ENCODE measurements around the gene GAS2. TPM values are rescaled to one million over a fixed set of nuclear protein-coding genes. Genes with fewer than 3 reads are reported as not detected.
A peak's percentile ranks its signal among the peaks of the same experiment; 100 is the strongest.
"Not testable (repeated sequence)": the region's sequence is repeated elsewhere in the genome, so short reads cannot be mapped to it uniquely, and the experiment has no call there.

Gene GAS2
- total RNA-seq (2014; rRNA removed; shearing (Covaris generic); ENCODE audit: low replicate concordance): not detected in 2 replicates

DNA sequence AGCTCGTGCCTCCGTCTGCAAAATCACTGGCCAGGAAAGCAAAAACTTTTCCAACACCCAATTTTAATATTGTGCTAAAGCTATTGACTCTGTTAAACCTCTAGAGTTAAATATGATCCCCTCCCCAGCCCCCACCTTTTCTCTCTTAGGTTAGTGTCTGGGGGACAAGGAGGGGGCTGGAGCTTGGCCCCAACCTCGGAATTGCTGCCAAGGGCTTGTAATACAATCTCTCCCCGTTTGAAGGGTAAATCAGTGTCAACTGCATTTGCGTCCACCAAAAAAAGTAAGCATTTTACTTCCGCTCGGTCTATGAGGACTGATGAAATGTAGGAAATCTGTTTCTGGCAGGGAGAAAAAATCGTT, at the start of gene GAS2:
GAS2 (plus strand) TSS at position 287 of the 363 bp plus-strand sequence. CDS start 8,259 bp downstream, outside the sequence.
- no peaks in the 10 kb centered on the region for H3K9me3 ChIP-seq
- DNase-seq: no peak
- no peak within 1 kb of the TSS for H3K4me3 ChIP-seq
- peaks cover 42% of the 10 kb centered on the region for H3K27me3 ChIP-seq
- H3K36me3 ChIP-seq: no peaks in the 10 kb centered on the region

DNA sequence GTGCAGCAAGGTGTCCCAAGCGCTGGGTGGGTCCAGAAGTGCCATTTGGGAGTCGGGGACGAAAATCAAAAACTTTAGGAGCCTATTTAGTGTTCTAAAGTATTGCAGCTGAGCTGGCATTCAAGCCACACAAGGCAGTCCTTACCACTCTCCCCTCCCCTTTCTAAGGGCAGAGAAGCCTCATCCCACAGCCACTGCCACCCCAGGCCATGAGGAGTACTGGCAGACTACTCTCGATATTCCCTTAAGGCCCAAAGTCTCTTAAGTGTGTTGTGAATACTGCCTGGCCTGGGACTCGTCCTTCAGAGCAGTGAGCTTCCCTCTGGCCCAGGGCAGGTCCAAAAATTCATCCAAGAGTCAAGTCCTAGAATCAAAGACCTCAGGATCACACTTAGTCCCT, 48.5 kb upstream of the GAS2 start:
- H3K27me3 ChIP-seq: no peaks in the 10 kb centered on the region
- no peak overlapping the region for H3K4me3 ChIP-seq
- no peak for DNase-seq
- no peaks in the 10 kb centered on the region for H3K36me3 ChIP-seq
- H3K9me3 ChIP-seq: no peaks in the 10 kb centered on the region

DNA sequence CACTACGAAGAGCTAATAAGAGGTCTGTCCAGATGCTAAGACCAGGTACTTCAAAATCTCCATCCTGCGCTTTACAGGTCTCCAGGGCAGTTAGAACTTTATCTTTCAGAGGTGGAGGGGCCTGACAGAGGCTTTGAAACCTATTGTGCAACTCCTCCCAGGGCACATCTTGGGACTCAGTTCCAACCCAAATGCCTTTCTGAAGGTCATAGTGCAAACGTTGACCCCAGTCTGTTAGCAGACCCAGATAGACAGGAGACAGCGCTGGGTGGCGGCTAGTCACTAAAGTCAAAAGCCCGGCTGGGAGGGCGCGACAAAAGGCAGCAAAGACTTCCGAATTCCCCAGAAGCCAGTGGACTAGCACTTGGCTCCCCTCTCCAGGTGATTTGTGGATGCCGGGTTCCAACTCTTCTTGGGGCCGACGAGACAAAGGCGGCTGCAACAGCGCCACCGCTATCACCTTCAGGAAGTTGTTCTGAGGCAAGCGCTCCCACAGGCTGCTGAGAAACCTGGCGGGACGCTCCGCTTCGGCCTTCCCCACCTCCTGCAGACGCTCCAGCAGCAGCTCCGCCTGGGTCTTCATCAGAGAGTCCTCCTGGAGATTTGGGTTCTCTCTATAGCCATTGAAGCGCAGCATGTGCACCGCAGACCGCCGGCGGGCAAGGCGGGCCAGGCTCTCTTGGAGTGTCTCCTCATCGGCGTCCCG, 41.5 kb upstream of the GAS2 start:
- peak; percentile 50 for DNase-seq
- Histone ChIP-seq H3K36me3 (no peaks in the 10 kb centered on the region), H3K4me3 (peak overlapping the region; percentile 77), H3K27me3 (no peaks in the 10 kb centered on the region), H3K9me3 (no peaks in the 10 kb centered on the region)

DNA sequence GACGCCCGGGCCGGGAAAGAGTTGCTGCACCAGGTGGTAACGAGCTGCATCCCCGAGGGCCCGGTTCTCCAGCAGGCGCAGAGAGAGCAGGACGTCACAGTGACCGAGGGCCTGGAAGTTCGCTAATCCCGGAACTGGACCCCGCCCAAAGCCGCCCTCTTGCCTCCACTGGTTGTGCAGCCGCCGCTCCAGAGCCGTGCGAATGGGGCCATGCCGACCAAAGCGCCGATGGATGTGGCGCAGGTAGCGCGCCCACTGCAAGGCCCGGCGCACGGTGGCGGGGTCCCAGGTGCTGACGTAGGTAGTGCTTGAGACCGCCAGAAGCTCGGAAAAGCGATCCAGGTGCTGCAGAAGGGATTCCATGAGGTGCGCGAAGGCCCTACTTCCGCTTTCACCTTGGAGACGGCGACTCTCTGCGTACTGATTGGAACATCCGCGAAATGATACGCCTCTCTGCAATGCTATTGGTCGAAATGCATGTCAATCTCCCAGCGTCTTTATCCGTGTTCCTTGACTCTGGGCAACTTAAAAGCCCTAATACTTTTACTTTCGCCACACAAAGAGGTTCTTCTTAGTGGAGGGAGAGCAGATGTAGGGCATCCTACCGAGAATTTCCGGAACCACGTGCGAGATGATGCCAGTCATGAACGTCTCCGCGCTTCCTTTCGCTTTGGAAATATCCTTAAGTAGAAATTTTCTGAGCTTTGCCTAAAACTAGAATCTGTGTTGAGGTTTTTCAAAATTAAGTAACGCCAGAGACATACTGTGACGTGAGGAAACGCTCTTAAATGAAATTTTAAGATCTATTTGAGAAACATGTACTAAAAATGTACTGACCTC, 40.7 kb upstream of the GAS2 start, which contains the start of gene FANCF:
FANCF (minus strand) TSS at position 376 of the 840 bp plus-strand sequence; CDS start at position 363, 13 bp downstream.
- H3K9me3 ChIP-seq: no peaks in the 10 kb centered on the region
- peak; percentile 86 for DNase-seq
- H3K4me3 ChIP-seq: peak within 1 kb of the TSS; percentile 77
- H3K27me3 ChIP-seq: no peaks in the 10 kb centered on the region
- no peaks in the 10 kb centered on the region for H3K36me3 ChIP-seq

DNA sequence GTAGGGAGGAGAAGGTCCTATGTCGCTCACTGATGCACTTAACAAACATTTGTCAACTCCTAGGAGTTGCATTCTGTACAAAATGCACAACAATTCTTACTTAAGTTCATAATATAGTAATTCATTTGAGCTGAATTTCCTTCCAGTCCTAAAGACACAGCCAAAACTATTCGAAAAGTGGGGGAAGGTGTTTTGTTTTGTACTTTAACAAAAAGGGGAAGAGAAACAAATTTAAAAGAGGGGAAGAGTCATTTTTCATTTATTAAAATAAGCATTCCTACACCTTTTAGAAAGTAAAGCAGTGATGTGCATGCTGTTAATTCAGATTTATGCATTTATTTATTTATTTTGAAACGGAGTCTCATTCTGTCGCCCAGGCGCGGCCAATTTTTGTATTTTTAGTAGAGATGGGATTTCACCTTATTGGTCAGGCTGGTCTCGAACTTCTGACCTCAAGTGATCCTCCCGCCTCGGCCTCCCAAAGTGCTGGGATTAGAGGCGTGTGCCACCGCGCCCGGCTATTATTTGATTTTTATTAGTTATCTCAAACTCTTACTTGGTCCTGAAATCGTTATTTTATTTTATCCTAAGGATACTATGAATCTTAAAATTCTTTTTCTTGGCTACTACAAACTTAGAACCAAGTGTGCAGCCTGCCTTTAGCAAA, 39.7 kb upstream of the GAS2 start:
- Histone ChIP-seq H3K36me3 (no peaks in the 10 kb centered on the region), H3K4me3 (no peak overlapping the region), H3K9me3 (no peaks in the 10 kb centered on the region), H3K27me3 (no peaks in the 10 kb centered on the region)
- DNase-seq: no peak

DNA sequence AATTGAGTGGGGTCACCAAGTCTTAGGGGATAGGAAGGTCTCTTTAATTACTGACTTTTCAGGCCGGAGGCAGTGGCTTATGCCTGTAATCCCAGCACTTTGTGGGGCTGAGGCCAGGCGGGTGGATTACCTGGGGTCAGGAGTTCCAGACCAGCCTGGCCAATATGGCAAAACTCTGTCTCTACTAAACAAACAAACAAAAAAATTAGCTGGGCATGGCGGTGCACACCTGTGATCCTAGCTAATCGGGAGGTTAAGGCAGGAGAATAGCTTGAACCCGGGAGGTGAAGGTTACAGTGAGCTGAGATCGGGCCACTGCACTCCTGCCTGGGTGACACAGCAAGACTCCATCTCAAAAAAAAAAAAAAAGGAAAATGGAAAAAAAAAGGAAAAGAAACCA, 39.0 kb upstream of the GAS2 start:
- Histone ChIP-seq H3K9me3 (no peaks in the 10 kb centered on the region), H3K27me3 (no peaks in the 10 kb centered on the region), H3K36me3 (no peaks in the 10 kb centered on the region), H3K4me3 (no peak overlapping the region)
- DNase-seq: no peak

DNA sequence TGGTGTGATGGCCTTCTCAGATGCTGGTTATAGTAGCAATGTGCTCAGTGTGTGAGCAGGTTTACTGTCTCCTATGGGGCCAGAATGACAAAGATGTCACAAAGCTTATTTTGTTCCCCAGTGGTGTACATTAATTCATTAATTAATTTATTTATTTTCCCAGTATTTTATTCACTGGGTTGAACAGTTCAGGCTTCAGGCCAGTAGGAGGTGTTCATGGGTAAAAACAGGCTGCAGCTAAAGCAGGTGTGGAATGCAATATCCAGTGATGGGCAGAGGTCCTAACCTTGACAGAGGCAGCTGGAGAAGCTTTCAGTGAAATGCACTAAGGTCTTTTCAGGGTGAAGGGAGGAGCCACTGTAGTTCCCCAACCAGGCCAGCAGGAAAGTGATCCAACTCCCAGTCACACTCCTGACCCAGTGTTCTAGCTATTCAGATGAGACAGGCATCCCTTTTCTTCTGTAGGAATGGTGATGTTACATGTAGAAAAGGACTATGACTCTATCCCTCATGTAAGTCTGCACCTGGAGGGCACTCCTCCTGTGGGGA, 33.0 kb upstream of the GAS2 start:
- H3K27me3 ChIP-seq: no peaks in the 10 kb centered on the region
- no peak for DNase-seq
- no peak overlapping the region for H3K4me3 ChIP-seq
- no peaks in the 10 kb centered on the region for H3K36me3 ChIP-seq
- no peaks in the 10 kb centered on the region for H3K9me3 ChIP-seq

DNA sequence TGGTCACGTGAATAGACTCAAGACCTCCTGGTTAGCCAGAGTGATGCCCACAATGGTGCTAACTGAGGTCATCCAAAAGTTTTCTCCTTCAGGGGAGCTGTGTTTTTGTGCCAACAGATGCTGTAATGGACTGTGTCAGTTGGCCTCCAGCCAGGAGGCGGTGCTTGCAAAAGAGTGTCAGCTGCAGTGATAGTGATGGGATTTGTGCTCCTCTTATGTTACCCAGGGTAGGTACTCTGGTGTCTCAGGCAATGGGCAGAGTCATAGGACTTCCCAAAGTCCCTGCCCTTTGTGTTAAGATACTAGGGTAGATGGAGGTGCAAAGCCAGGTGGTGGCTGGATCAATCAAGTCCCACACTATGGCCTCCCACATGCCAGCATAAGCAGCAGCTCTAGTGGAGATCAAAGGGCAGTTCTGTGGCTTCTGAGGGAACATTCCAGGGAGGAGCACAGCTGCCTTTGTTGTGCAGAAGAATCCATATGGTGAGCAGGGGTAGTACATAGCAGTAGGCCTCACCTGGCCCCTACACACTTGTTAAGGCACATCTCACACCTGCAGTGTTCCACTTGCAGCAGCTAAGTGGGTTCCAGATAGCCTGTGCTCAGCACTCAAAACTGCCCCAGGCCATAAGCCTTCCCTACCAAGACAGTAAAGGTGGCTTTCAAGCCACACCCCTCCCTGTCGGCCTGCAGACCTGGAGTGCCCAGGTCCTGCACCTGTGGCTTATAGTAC, 31.3 kb upstream of the GAS2 start:
- peak; percentile 8 for DNase-seq
- no peaks in the 10 kb centered on the region for H3K9me3 ChIP-seq
- no peaks in the 10 kb centered on the region for H3K36me3 ChIP-seq
- no peaks in the 10 kb centered on the region for H3K27me3 ChIP-seq
- no peak overlapping the region for H3K4me3 ChIP-seq

DNA sequence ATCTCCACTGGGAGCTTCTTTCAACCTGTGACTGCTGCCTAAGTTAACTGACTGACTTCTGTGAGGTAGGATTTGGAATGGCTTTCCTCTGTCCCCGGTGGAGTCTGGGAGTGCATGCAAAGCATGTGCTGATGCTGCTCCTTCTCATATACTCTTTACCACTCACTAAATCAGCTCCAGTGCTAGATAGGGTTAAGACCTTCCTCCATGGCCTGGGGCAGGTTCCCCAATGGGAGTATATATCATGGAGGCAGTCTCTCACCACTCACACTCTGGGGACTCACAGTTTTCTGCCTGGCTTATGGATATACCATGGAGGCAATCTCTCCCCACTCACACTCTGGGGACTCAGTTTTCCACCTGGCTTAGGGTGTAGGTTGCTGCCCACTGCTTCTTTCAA, 30.7 kb upstream of the GAS2 start:
- H3K4me3 ChIP-seq: no peak overlapping the region
- no peaks in the 10 kb centered on the region for H3K9me3 ChIP-seq
- H3K36me3 ChIP-seq: no peaks in the 10 kb centered on the region
- DNase-seq: no peak
- H3K27me3 ChIP-seq: no peaks in the 10 kb centered on the region

DNA sequence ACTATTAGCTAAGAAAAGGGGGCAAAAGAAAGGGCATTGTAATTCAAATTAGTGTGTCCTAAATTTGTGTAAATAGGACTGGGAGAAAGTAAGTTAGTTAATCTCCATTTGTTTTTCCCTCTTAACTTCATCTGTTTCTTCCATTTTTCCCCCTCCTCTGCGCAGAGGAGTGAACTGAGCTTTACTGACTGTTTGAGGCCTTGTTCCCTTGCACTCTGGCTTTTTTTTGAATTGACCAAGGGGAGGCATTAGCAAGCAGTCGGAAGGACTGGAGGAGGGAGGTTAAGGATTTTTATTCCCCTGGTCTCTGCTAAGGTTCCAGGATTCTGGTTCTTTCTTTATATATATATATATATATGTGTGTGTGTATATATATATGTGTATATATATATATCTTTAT, 25.5 kb upstream of the GAS2 start:
- no peak overlapping the region for H3K4me3 ChIP-seq
- DNase-seq: no peak
- no peaks in the 10 kb centered on the region for H3K27me3 ChIP-seq
- H3K9me3 ChIP-seq: no peaks in the 10 kb centered on the region
- no peaks in the 10 kb centered on the region for H3K36me3 ChIP-seq

DNA sequence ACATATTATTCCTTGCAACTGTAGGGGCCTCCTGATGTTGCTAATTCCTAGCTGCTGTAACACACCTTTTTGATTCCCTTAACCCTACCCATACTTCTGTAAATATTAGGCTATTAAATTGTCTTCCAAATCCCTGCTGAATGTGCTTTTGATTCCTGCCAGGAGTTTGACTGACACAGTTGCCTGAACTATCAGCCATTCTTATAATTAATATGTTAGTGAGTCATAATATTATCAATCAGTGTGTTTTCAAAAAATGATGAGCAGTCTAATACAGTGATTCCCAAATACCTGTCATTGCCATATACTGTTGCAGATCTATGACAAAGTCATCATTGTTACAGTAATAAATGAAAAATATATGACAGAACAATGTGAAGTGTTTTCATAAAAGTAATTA, 24.9 kb upstream of the GAS2 start:
- no peak for DNase-seq
- H3K4me3 ChIP-seq: no peak overlapping the region
- no peaks in the 10 kb centered on the region for H3K36me3 ChIP-seq
- no peaks in the 10 kb centered on the region for H3K27me3 ChIP-seq
- H3K9me3 ChIP-seq: no peaks in the 10 kb centered on the region

DNA sequence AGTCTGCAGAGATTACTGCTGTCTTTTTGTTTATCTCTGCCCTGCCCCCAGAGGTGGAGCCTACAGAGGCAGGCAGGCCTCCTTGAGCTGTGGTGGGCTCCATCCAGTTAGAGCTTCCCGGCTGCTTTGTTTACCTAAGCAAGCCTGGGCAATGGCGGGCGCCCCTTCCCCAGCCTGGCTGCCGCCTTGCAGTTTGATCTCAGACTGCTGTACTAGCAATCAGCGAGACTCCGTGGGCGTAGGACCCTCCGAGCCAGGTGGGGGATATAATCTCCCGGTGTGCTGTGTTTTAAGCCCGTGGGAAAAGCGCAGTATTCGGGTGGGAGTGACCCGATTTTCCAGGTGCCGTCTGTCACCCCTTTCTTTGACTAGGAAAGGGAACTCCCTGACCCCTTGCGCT, 14.1 kb upstream of the GAS2 start:
- H3K9me3 ChIP-seq, H3K27me3 ChIP-seq, DNase-seq, H3K4me3 ChIP-seq, H3K36me3 ChIP-seq: not testable (repeated sequence)

DNA sequence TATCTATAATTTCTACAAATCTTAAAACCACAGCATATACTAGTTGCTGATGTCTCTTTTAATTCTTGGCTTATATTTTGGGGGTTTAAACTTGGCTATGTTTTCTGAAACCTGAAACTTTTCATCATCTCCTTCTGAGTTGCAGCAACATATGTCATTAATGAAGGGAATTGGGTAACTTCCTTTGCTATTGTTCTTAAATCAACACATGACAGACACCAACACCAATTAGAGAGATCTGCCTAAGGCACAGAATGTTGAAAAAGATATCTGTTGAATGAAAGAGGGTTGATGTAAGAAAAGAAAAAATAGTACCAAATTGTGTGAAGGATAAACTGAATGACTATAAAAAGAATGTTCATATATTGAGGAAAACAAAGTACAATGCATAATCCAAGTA, 10.3 kb upstream of the GAS2 start:
- Histone ChIP-seq H3K36me3 (no peaks in the 10 kb centered on the region), H3K27me3 (no peaks in the 10 kb centered on the region), H3K4me3 (no peak overlapping the region), H3K9me3 (no peaks in the 10 kb centered on the region)
- DNase-seq: no peak

DNA sequence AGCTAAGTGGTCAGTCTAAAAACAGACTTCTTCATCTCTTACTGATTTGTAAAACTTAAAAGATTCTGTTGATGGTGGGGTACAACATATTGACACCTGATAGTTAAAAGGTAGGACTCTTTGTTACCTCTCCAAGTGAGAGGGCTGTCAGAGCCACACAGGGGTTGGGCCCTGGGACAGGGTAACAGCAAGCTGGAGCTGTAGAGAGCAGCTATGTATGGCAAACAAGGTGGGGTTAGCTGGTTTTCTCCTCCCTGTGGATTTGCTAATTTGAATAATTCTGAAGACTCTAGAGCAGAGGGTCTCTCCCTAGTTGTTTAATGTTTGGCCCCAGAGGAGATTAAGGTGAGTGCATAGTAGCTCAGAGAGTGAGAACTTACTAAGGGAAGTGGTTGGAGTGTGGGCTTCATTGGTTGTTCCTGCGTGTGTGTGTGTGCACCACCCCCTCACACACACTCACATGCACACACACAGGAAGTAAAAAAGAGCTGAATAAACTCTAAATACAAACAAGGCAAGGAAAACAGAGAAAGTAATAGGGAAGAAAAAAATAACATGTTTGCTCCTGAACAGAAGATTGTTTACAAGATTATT, 9.2 kb upstream of the GAS2 start:
- no peak for DNase-seq
- H3K4me3 ChIP-seq: no peak overlapping the region

DNA sequence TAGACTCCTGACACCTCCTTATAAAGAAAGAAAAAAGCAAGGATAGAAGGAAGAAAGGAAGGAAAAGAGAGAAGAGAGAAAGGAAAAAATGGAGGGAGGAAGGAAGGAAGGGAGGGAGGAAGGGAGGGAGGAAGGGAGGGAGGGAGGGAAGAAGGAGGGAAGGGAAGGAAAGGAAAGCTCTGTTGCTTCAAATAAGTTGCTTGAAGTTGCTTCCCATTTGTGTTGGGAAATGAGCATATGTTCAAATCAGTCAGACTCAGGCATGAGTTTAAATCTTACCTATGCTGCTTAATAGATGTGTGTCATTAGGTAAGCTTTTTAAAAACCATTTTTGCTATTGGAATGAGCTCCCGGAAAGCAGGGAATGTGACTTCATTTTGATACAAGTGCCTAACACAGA, 6.6 kb upstream of the GAS2 start:
- DNase-seq: no peak
- H3K27me3 ChIP-seq: peaks cover 2% of the 10 kb centered on the region; the same call in 1 of the 2 replicates
- no peaks in the 10 kb centered on the region for H3K9me3 ChIP-seq
- H3K36me3 ChIP-seq: no peaks in the 10 kb centered on the region
- no peak overlapping the region for H3K4me3 ChIP-seq

More for the DNA sequence above, 9.2 kb upstream of the GAS2 start:
- no peaks in the 10 kb centered on the region for H3K36me3 ChIP-seq
- no peaks in the 10 kb centered on the region for H3K9me3 ChIP-seq
- no peaks in the 10 kb centered on the region for H3K27me3 ChIP-seq

All from MG63 (cell line).